SK-N-SH (cell line): ENCODE data around the gene PXMP2. TPM values are rescaled to one million over a fixed set of nuclear protein-coding genes. Genes with fewer than 3 reads are reported as not detected.

Experiments used
- CTCF ChIA-PET: fragments of 300-600, 350-600 bp; formaldehyde crosslinking; extraction: SDS; loops from one replicate; lab custom pipeline; 2021; lab: Yijun Ruan, JAX
- POLR2A ChIA-PET: fragments of 350-600 bp; sonication (Branson Sonifier 250); formaldehyde crosslinking; extraction: SDS; loops from one replicate; lab custom pipeline; 2020; ENCODE audit warnings: antibody characterized with exemption, inconsistent platforms; lab: Yijun Ruan, JAX
- DNase-seq: peaks from one replicate; pipeline ENCODE4 v3.0.0; 2012
- H2AFZ ChIP-seq: fragments of 200-600 bp; sonication (generic); 2 replicates; pipeline ENCODE4 v1.8.1; 2016; ENCODE audit warnings: antibody characterized with exemption, mild to moderate bottlenecking, low read depth
- H3F3A ChIP-seq: fragments of 200-600 bp; sonication (generic); replicated peaks from 2 replicates; pipeline ENCODE3; 2016; ENCODE audit warnings: antibody characterized with exemption, mild to moderate bottlenecking; ENCODE audit not compliant: insufficient read depth
- H3K27ac ChIP-seq, 2 experiments: fragments of 200-500 bp in 1 of 2; fragments of 200-600 bp in 1 of 2; sonication (Bioruptor generic) in 1 of 2; sonication (generic), shearing (Covaris generic) in 1 of 2; 2 replicates each; pipeline versions ENCODE4 v1.5.1 to v1.6.1; 2014 to 2016; ENCODE audit warnings: low read depth in 2 of 2, inconsistent platforms in 1 of 2, low read length in 1 of 2, mild to moderate bottlenecking in 1 of 2, mixed read lengths in 1 of 2
- H3K27me3 ChIP-seq: fragments of 200-600 bp; sonication (generic), shearing (Covaris generic); 2 replicates; pipeline ENCODE4 v1.6.1; 2016; ENCODE audit warnings: mixed run types; ENCODE audit not compliant: insufficient read depth
- H3K36me3 ChIP-seq, 2 experiments: fragments of 200-500 bp in 1 of 2; fragments of 200-600 bp in 1 of 2; sonication (Bioruptor generic) in 1 of 2; sonication (generic) in 1 of 2; replicated peaks in 1 of 2; 2 replicates each; pipeline versions ENCODE3 to v1.5.1; 2014 to 2016; ENCODE audit warnings: low read length in 1 of 2, mild to moderate bottlenecking in 1 of 2; ENCODE audit not compliant: insufficient read depth in 2 of 2, control insufficient read depth in 1 of 2
- H3K4me1 ChIP-seq, 2 experiments: fragments of 200-500 bp in 1 of 2; fragments of 200-600 bp in 1 of 2; sonication (Bioruptor generic) in 1 of 2; sonication (generic), shearing (Covaris generic) in 1 of 2; 2 replicates each; pipeline versions ENCODE4 v1.5.1 to v1.6.1; 2014 to 2016; ENCODE audit warnings: low read depth in 1 of 2, low read length in 1 of 2, mixed run types in 1 of 2; ENCODE audit not compliant: insufficient read depth in 2 of 2, control insufficient read depth in 1 of 2
- H3K4me2 ChIP-seq: fragments of 200-600 bp; sonication (generic), shearing (Covaris generic); 2 replicates; pipeline ENCODE4 v1.6.1; 2017; ENCODE audit warnings: mixed run types
- H3K4me3 ChIP-seq, 2 experiments: fragments of 200-500 bp in 1 of 2; fragments of 200-600 bp in 1 of 2; sonication (Bioruptor generic) in 1 of 2; sonication (generic), shearing (Covaris generic) in 1 of 2; 2 replicates each; pipeline versions ENCODE4 v1.5.1 to v1.8.1; 2014 to 2016; ENCODE audit warnings: low read depth in 2 of 2, inconsistent platforms in 1 of 2, low read length in 1 of 2, mild to moderate bottlenecking in 1 of 2, mixed read lengths in 1 of 2, moderate library complexity in 1 of 2
- H3K79me2 ChIP-seq: fragments of 200-600 bp; sonication (generic); 2 replicates; pipeline ENCODE4 v1.8.1; 2017; ENCODE audit warnings: mild to moderate bottlenecking; ENCODE audit not compliant: insufficient read depth
- H3K9ac ChIP-seq: fragments of 200-600 bp; sonication (generic); 2 replicates; pipeline ENCODE4 v1.6.1; 2017; ENCODE audit warnings: mixed run types
- H3K9me2 ChIP-seq: fragments of 200-600 bp; sonication (generic); 2 replicates; pipeline ENCODE4 v1.6.1; 2017; ENCODE audit warnings: mixed run types
- H3K9me3 ChIP-seq: fragments of 200-600 bp; sonication (generic); 2 replicates; pipeline ENCODE4 v1.6.1; 2017; ENCODE audit warnings: mixed run types, mild to moderate bottlenecking, moderate library complexity
- H4K20me1 ChIP-seq: fragments of 200-600 bp; sonication (generic); 2 replicates; pipeline ENCODE4 v1.6.1; 2017; ENCODE audit warnings: mild to moderate bottlenecking, mixed run types; ENCODE audit not compliant: insufficient read depth
- CHD2 ChIP-seq: fragments of 150-350 bp; IDR thresholded peaks from 2 replicates; pipeline ENCODE4 v1.6.1; 2018; ENCODE audit warnings: low read length; ENCODE audit not compliant: partially characterized antibody
- ELF1 ChIP-seq: IDR thresholded peaks from 2 replicates; pipeline ENCODE4 v1.4.0; 2012
- FOSL2 ChIP-seq: IDR thresholded peaks from 2 replicates; pipeline ENCODE4 v1.4.0; 2012; ENCODE audit warnings: low read depth, mild to moderate bottlenecking, moderate library complexity, borderline replicate concordance
- FOXJ3 ChIP-seq: sonication (generic); formaldehyde crosslinking; IDR thresholded peaks from 2 replicates; pipeline ENCODE4 v1.5.1; 2020; ENCODE audit warnings: mild to moderate bottlenecking, missing genetic modification reagents
- GATA2 ChIP-seq: sonication (generic); formaldehyde crosslinking; IDR thresholded peaks from 2 replicates; pipeline ENCODE4 v1.5.0; 2020; ENCODE audit warnings: mild to moderate bottlenecking, missing genetic modification reagents
- JUND ChIP-seq: IDR thresholded peaks from 2 replicates; pipeline ENCODE4 v1.4.0; 2012
- MXI1 ChIP-seq: IDR thresholded peaks from 2 replicates; pipeline ENCODE4 v1.6.1; 2012; ENCODE audit warnings: mild to moderate bottlenecking, low read depth, low read length, improper control_type of control experiment
- POLR2AphosphoS5 ChIP-seq: IDR thresholded peaks from 2 replicates; pipeline ENCODE4 v1.6.1; 2012; ENCODE audit warnings: low read depth, low read length
- RCOR1 ChIP-seq: fragments of 150-350 bp; IDR thresholded peaks from 2 replicates; pipeline ENCODE4 v1.6.1; 2017; ENCODE audit warnings: antibody characterized with exemption, low read length
- YY1 ChIP-seq: IDR thresholded peaks from 2 replicates; pipeline ENCODE4 v1.4.0; 2012; ENCODE audit warnings: low read depth, mild to moderate bottlenecking
- WGBS: methylation state at CpG from one replicate; pipeline ENCODE4 v1.1.6; 2017; ENCODE audit warnings: low lambda C conversion rate; 5-methylcytosine and 5-hydroxymethylcytosine counted together
- polyA plus RNA-seq, 3 experiments: library from polyadenylated mRNA; depleted of rRNA; stranded (reverse); fragments of >200 nt; gene quantifications; 2 replicates each; pipeline ENCODE4 v1.2.3, GENCODE V29; 2012
- TF ChIP-seq, protein P1 (sequence below): fragments of 150-350 bp; IDR thresholded peaks from 2 replicates; pipeline ENCODE4 v1.6.1; 2016; ENCODE audit warnings: mild to moderate bottlenecking, low read depth, low read length
- TF ChIP-seq, protein P2 (sequence below): fragments of 200-600 bp; sonication (generic); IDR thresholded peaks from 2 replicates; pipeline ENCODE4 v1.6.1; 2017; ENCODE audit warnings: antibody characterized with exemption, mild to moderate bottlenecking, moderate library complexity
- TF ChIP-seq, protein P3 (sequence below): IDR thresholded peaks from 2 replicates; pipeline ENCODE4 v1.4.0; 2012; ENCODE audit warnings: low read depth
- TF ChIP-seq, protein P4 (sequence below): IDR thresholded peaks from 2 replicates; pipeline ENCODE4 v1.6.1; 2012; ENCODE audit warnings: mild to moderate bottlenecking, low read depth, low read length, moderate library complexity

PXMP2 gene
- polyA plus RNA-seq, 1 of the 3 experiments (the other 2 are of a cell fraction) = 35.8 TPM

DNA sequence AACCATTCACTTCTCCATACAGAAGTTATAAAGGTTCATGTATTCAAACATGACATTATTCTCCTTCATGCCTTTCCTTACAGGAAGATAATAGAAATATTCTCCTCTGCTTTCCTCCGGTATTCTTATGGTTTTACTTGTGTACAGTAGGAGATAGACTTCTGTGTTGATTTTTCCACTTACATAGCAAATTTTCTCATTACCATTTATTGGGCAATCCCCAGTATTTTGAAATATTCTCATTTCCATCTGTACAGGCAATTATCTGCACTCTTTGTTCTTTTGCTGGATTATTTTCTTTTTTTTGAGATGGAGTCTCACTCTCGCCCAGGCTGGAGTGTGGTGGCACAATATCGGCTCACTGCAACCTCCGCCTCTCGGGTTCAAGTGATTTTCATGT, 11.0 kb downstream of the PXMP2 start (continued):
- TF ChIP-seq, protein P1, sequence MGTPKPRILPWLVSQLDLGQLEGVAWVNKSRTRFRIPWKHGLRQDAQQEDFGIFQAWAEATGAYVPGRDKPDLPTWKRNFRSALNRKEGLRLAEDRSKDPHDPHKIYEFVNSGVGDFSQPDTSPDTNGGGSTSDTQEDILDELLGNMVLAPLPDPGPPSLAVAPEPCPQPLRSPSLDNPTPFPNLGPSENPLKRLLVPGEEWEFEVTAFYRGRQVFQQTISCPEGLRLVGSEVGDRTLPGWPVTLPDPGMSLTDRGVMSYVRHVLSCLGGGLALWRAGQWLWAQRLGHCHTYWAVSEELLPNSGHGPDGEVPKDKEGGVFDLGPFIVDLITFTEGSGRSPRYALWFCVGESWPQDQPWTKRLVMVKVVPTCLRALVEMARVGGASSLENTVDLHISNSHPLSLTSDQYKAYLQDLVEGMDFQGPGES = no peak

DNA sequence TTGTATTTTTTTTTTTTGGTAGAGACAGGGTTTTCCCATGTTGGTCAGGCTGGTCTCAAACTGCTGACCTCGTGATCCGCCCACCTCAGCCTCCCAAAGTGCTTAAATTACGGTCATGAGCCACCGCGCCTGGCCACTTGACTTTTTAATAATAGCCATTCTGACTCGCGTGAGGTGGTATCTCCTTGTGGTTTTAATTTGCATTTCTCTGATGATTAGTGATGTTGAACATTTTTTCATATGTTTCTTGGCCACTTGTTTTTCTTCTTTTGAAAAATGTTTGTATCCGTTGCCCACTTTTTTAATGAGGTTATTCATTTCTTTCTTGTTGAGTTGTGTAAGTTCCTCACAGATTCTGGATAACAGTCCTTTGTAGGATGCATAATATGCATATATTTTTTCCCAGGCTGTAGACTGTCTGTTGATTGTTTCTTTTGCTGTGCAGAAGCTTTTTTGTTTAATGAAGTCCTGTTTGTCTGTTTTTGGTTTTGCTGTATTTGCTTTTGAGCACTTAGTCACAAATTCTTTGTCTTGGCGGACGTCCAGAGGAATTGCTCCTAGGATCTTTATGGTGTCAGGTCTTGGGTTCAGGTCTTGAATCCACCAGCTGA, 12.9 kb downstream of the PXMP2 start:
- WGBS = 75% methylated on average over 10 of the region's 10 CpGs
- no peak overlapping the region for H3K4me2 ChIP-seq

DNA sequence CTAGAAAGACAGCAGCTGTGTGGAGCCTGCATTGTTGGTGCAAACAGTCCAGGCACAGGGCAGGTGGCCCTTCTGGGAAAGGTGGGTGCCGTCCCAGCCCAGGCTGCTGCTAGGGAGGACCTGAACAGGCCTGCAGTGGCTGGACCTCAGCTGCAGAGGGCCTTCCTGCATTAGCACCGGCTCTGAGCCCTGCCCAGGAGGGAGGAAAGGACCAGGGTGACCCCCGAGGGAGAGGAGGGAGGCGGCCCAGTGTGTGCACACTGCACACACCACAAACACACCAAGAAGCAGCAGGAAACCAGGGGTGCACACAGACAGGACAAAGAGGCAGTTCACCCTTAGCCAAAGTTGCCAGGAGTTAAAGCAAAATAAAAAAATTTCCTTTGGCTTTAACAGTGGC, 15.3 kb downstream of the PXMP2 start:
- no peaks in the 10 kb centered on the region for H3K27me3 ChIP-seq
- no peak for TF ChIP-seq RCOR1
- TF ChIP-seq, all 33 proteins: peak for 0
- Histone ChIP-seq H3K4me1 (no peaks in the 10 kb centered on the region), H3K9me2 (no peaks in the 10 kb centered on the region), H3F3A (no peaks in the 10 kb centered on the region), H3K79me2 (no peaks in the 10 kb centered on the region), H3K27ac (no peak overlapping the region), H3K4me3 (no peak overlapping the region), H3K36me3 (peaks cover 3 to 10% of the 10 kb centered on the region in 2 experiments), H3K9me3 (no peaks in the 10 kb centered on the region), H3K9ac (no peak overlapping the region), H2AFZ (no peak overlapping the region), H3K4me2 (no peak overlapping the region), H4K20me1 (no peaks in the 10 kb centered on the region; the same call in 1 of the 2 replicates)
- POLR2A ChIA-PET = no interaction called here
- 86% methylated on average over 3 of the region's 4 CpGs for WGBS
- CTCF ChIA-PET = interaction anchor here (1.5 to 1.7 kb wide), 2 partner anchors 26 to 66 kb away, joined by 4 read pairs; no protein-coding TSS in a partner anchor
- no peak for DNase-seq

More for the DNA sequence above, 12.9 kb downstream of the PXMP2 start:
- Histone ChIP-seq H3F3A (no peaks in the 10 kb centered on the region), H3K9ac (no peak overlapping the region), H3K9me2 (no peaks in the 10 kb centered on the region), H3K9me3 (no peaks in the 10 kb centered on the region), H3K36me3 (peaks cover 3 to 10% of the 10 kb centered on the region in 2 experiments), H3K79me2 (no peaks in the 10 kb centered on the region), H3K4me1 (no peaks in the 10 kb centered on the region), H3K4me3 (no peak overlapping the region), H3K27ac (no peak overlapping the region), H2AFZ (no peak overlapping the region), H3K27me3 (no peaks in the 10 kb centered on the region), H4K20me1 (no peaks in the 10 kb centered on the region; the same call in 1 of the 2 replicates)
- CTCF ChIA-PET = no interaction called here
- no peak for TF ChIP-seq GATA2
- TF ChIP-seq CHD2 = no peak
- TF ChIP-seq JUND = no peak
- TF ChIP-seq POLR2AphosphoS5 = no peak
- TF ChIP-seq ELF1 = no peak
- no peak for TF ChIP-seq FOSL2
- POLR2A ChIA-PET = no interaction called here
- no peak for DNase-seq

DNA sequence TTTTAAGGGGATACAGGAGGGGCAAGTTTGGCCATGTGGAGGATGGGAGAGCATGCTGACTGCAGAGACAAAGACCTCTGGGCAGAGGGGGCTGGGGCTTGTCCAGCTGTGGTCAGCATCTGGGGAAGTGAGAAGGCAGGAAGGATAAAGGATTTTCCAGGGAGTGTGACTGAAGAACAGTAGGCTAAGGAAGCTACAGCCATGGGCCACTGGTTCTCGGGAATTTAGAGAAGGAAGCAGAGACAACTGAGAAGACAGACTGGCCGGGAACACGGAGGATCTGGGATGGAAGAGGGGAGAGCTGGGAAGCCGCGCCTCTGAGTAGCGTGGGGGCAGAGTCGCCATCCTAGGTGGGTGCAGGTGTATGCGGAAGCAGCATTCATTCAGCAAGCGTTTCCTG, 16.3 kb downstream of the PXMP2 start:
- no peak for DNase-seq
- H3K4me3 ChIP-seq = no peak overlapping the region
- H3K79me2 ChIP-seq = 0 out of 2 replicates have a peak, but pooled peaks cover 5% of the 10 kb centered on the region
- 96% methylated on average over 9 of the region's 9 CpGs for WGBS
- H3K4me1 ChIP-seq = no peaks in the 10 kb centered on the region
- H3K27ac ChIP-seq = no peak overlapping the region
- no peak overlapping the region for H3K9ac ChIP-seq
- ChIA-PET CTCF (interaction anchor here (1.5 kb wide), 1 partner anchor 27 kb away, joined by 4 read pairs; no protein-coding TSS in a partner anchor), POLR2A (no interaction called here)
- peaks cover 4% of the 10 kb centered on the region for H3F3A ChIP-seq
- no peaks in the 10 kb centered on the region; the same call in 1 of the 2 replicates for H4K20me1 ChIP-seq
- no peaks in the 10 kb centered on the region for H3K9me3 ChIP-seq
- H3K27me3 ChIP-seq = no peaks in the 10 kb centered on the region
- H2AFZ ChIP-seq = no peak overlapping the region
- H3K4me2 ChIP-seq = no peak overlapping the region
- H3K9me2 ChIP-seq = no peaks in the 10 kb centered on the region
- H3K36me3 ChIP-seq = peaks cover 3 to 10% of the 10 kb centered on the region in 2 experiments
- TF ChIP-seq, protein P2, sequence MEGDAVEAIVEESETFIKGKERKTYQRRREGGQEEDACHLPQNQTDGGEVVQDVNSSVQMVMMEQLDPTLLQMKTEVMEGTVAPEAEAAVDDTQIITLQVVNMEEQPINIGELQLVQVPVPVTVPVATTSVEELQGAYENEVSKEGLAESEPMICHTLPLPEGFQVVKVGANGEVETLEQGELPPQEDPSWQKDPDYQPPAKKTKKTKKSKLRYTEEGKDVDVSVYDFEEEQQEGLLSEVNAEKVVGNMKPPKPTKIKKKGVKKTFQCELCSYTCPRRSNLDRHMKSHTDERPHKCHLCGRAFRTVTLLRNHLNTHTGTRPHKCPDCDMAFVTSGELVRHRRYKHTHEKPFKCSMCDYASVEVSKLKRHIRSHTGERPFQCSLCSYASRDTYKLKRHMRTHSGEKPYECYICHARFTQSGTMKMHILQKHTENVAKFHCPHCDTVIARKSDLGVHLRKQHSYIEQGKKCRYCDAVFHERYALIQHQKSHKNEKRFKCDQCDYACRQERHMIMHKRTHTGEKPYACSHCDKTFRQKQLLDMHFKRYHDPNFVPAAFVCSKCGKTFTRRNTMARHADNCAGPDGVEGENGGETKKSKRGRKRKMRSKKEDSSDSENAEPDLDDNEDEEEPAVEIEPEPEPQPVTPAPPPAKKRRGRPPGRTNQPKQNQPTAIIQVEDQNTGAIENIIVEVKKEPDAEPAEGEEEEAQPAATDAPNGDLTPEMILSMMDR = no peak
- no peak for TF ChIP-seq FOXJ3 (CRISPR knock-in tag)
- TF ChIP-seq, protein P3, sequence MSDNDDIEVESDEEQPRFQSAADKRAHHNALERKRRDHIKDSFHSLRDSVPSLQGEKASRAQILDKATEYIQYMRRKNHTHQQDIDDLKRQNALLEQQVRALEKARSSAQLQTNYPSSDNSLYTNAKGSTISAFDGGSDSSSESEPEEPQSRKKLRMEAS = no peak
- no peak for TF ChIP-seq MXI1
- TF ChIP-seq YY1 = no peak
- TF ChIP-seq, protein P4, sequence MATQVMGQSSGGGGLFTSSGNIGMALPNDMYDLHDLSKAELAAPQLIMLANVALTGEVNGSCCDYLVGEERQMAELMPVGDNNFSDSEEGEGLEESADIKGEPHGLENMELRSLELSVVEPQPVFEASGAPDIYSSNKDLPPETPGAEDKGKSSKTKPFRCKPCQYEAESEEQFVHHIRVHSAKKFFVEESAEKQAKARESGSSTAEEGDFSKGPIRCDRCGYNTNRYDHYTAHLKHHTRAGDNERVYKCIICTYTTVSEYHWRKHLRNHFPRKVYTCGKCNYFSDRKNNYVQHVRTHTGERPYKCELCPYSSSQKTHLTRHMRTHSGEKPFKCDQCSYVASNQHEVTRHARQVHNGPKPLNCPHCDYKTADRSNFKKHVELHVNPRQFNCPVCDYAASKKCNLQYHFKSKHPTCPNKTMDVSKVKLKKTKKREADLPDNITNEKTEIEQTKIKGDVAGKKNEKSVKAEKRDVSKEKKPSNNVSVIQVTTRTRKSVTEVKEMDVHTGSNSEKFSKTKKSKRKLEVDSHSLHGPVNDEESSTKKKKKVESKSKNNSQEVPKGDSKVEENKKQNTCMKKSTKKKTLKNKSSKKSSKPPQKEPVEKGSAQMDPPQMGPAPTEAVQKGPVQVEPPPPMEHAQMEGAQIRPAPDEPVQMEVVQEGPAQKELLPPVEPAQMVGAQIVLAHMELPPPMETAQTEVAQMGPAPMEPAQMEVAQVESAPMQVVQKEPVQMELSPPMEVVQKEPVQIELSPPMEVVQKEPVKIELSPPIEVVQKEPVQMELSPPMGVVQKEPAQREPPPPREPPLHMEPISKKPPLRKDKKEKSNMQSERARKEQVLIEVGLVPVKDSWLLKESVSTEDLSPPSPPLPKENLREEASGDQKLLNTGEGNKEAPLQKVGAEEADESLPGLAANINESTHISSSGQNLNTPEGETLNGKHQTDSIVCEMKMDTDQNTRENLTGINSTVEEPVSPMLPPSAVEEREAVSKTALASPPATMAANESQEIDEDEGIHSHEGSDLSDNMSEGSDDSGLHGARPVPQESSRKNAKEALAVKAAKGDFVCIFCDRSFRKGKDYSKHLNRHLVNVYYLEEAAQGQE = no peak
